Stimulated activated naive CD4-positive, alpha-beta T cell (primary cell): ENCODE results near the gene CSMD2.

Source experiments
- DNase-seq, 6 experiments: peaks; one replicate each; lab custom pipeline; 2025; lab: John Stamatoyannopoulos, UW

Gene CSMD2

DNA sequence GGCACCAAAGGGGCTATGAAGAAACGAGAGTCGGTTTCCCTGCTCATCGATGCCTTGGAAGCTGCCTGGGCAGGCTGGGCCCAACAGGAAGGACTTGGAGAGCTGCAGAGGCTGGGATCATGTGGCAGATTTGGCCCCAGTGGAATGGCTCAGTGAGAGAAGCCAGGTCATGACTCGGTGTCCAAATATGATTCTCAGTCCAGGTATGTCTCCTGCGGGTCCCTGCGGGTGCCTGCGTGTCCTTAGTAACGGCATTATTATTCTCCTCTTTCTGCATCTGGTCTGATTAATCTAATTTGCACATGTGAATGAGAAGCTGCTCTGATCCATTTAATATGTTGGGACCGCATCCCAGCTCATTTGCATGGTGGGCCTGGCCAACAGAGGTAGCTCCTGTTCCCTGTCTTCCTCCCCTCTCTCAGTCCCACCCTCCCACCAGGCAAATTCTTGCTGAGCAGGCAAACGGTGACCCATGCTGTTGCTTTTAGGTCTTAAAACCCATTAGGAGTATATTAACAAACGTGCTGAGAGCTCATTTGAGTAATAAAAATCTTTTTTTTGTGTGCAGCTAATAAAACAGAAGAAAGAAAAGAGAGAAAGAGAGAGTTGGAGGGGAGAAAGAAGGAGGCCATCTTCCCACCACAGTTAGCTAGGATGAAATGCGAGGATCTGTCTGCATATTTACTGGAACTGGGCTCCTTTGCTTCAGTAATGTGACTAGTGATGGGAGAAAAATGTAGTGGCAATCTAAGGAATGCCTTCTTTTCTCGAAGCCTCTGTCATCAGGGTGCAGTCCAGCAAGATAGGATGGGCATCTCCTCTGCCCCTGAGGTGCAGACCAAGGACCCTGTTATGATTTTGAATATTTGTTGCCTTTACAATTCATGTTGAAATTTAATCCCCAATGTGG lies 167.6 kb downstream of the CSMD2 start:
- DNase-seq, result no peak

DNA sequence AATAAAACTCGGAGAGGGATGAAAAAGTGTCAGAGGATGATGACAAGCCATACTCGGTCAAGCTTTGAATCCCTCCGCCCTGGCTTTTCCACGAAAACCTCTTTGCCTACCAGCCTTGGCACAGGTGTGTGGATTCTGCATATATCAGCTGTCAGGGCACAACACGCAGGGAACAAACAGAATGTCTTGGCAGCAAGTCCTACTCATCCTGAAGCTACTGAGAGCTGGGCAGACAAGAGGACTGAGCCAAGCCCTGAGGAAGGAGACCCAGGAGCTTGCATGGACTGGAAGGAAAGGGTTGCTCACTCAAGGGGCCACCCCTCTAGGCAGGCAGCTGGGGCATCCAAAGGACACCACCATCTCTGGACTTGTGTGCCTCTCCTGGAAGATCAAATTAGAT lies 168.7 kb downstream of the CSMD2 start:
- DNase-seq, result no peak

- no peak for DNase-seq
Measured at GRCh38 chr1:33993301-33993700, 171.7 kb downstream of the CSMD2 start.

- no peak for DNase-seq
Measured at GRCh38 chr1:33990281-33990680, 174.7 kb downstream of the CSMD2 start.

GRCh38 chr1:33988161-33988560 lies 176.9 kb downstream of the CSMD2 start:
- DNase-seq, result no peak

GRCh38 chr1:33986390-33987095 lies 178.5 kb downstream of the CSMD2 start:
- DNase-seq, result no peak

- DNase-seq, result no peak
Measured at GRCh38 chr1:33985656-33986055, 179.4 kb downstream of the CSMD2 start.

GRCh38 chr1:33984906-33985565 lies 180.0 kb downstream of the CSMD2 start:
- DNase-seq, result no peak

GRCh38 chr1:33982419-33982818 lies 182.6 kb downstream of the CSMD2 start:
- DNase-seq, result no peak

GRCh38 chr1:33979341-33979740 lies 185.7 kb downstream of the CSMD2 start:
- no peak for DNase-seq

DNA sequence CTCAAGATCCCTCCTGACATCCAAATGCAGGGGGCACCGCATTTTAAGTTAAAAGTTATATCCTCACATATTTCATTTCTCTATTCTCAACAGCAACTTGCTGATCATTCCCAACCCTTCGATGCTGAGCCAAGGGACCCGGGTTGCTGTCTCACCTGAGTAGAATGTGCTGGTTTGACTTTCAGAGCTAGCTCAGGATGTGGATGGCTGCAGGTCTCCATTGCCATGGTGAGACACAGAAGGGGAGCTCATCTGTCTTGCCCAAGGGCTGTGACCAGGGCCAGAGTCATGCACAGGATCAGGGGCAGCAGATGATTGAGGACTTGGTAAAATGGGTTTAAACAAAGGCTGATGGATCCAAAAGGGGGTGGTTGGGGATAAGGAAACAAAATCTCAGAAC lies 189.1 kb downstream of the CSMD2 start:
- DNase-seq, result no peak

DNA sequence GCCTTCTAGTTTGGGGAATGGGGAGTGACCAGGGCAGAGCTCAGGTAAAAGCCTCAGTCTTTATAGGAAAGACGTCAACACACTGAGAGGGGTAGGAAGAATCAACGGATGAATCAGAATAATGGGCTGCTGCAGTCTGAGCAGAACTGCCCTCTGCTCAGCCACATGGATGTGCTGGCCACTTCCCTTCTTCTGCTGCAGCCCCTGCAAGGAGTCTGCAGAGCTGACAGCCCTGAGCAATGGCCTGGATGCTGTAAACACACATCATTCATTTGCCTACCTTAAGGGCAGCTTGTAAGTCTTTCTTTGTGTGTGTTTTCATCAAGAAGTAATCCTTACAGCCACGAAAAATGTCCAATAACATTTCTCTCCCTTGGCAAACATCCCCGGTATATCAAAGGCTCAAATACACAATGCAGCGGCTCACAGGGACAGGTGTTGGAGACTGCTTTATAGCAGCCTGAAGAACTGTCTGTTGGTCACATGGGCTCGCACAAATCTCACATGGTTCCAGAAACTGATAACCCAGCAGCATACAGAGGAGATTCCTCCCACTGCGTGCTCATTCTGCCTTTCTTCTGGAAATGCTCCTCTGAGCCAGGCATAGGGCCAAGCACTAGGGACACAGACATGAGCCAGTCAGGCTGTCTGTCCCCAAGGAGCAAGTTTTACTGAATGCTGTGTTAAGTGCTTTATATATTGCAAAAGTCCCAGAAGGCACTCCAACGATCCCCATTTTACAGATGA lies 191.1 kb downstream of the CSMD2 start:
- no peak for DNase-seq

GRCh38 chr1:33972676-33973395 lies 192.2 kb downstream of the CSMD2 start:
- no peak for DNase-seq

- no peak for DNase-seq
Measured at GRCh38 chr1:33971913-33972312, 193.1 kb downstream of the CSMD2 start.

- DNase-seq, result no peak
Measured at GRCh38 chr1:33971018-33971710, 193.9 kb downstream of the CSMD2 start.

- DNase-seq, result no peak
Measured at GRCh38 chr1:33970148-33970825, 194.7 kb downstream of the CSMD2 start.

DNA sequence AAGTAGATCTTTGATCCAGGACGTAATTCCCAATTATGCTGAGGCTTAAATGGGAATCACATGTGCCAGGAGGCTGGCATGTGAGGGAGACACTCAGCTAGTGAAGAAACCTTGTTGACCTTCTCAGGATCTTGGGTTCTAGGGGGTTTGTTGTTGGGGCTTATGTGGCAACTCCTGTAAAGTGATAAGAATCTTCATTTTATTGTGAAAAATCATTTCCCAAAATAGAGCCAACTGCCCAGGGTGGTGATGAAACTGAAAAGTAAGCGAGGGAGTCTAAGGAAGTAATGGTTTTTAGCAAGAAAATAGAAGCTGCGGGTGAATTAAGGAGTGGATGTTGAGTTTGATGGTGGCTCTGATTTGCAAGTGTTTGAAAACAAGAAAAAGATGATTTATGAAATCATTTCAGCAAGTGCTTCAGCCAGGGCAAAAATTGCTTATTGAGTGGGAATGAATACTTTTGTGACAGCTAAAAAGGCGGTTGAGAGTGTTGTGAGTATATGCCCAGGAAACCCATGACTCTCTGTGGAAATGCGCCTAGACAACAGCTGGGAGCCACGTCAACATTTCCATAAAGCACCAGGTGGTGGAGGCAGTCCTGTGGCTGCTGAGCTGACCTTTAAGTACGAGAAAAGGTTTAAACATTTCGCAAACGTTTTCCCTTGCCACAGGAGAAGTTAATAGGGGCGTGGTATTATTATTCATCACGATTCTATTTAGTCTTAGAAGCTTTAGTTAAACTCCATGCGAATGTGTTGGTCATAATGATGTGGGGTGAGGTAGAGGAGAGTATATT lies 198.5 kb downstream of the CSMD2 start:
- no peak for DNase-seq

GRCh38 chr1:33965086-33965485 lies 199.9 kb downstream of the CSMD2 start:
- no peak for DNase-seq

GRCh38 chr1:33962061-33962460 lies 203.0 kb downstream of the CSMD2 start:
- DNase-seq, result no peak
